H4 (cell line): Measurements from ENCODE around the gene LRRC8C. TPM values are rescaled to one million over a fixed set of nuclear protein-coding genes. Genes with fewer than 3 reads are reported as not detected.
"Not testable (repeated sequence)": the region's sequence is repeated elsewhere in the genome, so short reads cannot be mapped to it uniquely, and the experiment has no call there.

ENCODE experiments used
- DNase-seq: peaks from one replicate; pipeline ENCODE4 v3.0.0-alpha.2; 2015; ENCODE audit warnings: low spot score
- total RNA-seq: library from RNA; depleted of rRNA; stranded (reverse); fragments of >200 nt; shearing (Covaris generic); gene quantifications from 2 replicates; pipeline ENCODE4 v1.2.3, GENCODE V29; 2014

Gene LRRC8C
- total RNA-seq, 1 experiment from 2014 or later: 7.0 TPM

DNA sequence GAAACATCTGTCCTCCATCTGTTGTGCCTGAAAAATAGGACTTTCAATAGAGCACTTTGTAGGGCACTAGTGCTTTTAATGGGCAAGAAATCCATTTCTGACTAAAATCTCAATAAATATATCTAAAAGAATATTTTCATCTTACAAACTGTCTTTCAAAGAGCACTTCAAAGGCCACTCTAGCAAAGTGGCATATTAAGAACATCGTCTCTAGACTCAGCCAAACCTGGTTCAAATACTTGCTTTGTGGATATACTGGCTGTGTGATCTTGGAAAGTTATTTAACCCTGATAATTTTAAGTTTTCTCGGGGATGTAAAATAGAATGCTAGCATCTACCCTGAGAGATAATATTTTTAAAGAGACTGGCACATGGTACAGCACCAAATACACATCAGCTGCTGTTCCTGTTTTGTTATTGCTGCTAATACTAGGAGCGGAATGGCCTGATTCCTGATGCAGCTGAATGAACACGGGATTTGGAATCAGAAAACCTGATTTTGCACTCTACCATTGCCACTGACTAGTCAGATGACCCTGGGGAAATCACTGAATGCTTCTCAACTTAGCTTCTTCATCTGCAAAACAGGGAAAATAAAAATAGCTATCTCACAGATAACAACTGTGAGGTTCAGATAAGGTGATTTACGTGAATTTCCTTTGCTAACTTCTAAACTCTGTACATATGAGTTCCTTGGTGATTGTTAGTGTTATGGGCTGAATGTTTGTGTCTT, 25.2 kb upstream of the LRRC8C start:
- no peak for DNase-seq

GRCh38 chr1:89608319-89608983, 24.5 kb upstream of the LRRC8C start:
- no peak for DNase-seq

- DNase-seq: no peak
Observed at GRCh38 chr1:89608984-89609725, 23.8 kb upstream of the LRRC8C start.

DNA sequence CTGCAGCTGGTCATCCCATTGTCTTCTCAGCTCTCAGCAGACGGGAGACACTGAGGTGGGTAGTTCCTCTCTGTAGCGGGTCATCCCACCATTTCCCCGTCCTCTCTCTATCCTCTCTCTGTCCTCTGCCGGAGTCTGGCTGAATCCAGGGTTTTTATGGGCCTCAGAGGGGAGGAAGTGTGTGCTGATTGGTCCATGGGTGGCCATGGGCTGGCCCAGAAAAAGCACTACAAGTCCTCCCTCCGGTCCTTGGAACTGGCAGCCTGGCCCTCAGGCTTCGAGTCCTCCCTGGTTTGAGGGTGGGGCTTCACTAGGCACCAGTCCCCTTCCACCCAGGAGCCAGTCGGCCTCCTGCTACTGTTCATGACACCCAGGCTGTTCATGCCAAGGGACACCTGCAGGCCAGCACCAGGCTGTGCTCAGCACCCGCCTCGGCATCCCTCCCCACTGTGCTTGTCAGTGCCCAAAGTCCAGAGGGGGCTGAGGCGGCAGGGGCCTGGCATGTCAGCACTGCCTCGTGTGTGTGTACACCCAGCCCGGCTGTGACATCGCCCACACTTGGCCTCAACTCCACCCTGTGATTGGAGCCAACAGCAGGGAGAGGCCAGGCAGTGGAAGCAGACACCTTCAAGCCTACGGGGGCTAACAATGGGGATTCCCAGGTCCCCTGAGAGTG, 23.0 kb upstream of the LRRC8C start:
- no peak for DNase-seq

DNA sequence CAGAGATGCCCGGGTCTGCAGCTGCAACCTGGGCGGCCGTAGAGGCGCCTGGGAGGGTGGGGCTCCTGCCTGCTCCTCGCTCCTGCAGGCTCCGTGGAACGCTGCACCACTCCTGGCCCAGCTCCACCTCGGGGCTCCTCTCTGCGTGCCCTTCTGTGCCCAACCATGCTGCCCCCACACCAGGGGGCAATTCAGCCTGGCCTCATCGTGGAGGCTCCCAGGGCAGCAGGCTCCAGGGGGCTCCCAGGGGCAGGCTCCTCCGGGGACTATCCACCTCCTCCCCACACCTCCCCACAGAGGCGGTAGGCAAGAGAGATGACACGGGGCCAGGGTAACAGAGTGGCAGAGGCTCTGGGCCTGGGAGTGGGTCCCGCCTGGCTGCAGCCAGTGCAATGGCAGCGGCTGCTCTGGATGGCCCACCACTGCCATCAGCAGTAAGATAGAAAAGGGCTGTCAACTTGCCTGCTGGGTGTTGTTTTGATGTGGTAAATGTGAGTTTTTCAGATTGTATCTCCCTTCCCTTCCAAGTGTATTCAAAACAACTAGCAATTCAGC, 22.4 kb upstream of the LRRC8C start:
- DNase-seq: no peak

DNA sequence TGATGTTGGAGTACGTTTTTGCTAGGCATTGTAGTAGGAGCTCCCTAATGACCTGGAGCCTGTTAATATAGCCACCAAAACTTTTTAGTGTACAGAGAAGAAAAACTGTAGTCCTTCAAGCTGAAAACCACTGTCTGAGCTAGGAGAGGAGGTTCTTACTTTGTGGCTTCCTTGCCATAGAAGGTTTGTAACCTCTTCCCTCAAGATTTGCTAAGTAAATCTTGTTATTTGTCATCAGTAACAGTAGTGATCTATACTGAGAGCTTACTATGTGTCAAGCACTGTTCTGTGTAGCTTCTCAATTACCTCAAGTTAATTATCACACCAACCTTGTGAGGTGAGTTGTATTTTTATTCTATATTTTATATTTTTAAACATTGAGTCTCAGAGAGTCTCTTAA, 21.2 kb upstream of the LRRC8C start:
- DNase-seq: no peak

DNA sequence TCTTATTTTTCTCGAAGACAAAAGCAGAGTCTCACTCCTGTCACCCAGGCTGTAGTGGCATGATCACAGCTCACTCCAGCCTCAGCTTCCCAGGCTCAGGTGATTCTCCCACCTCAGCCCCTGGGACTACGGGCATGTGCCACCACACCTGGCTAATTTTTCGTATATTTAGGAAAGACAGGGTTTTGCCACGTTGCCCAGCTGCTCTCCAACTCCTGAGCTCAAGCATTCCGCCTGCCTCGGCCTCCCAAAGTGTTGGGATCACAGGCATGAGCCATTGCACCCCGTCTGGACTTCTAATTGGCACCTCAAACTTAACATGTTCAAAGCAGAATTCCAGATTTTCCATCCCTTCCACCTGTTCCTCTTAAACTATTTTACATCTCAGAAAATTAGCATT, 19.0 kb upstream of the LRRC8C start:
- no peak for DNase-seq

DNA sequence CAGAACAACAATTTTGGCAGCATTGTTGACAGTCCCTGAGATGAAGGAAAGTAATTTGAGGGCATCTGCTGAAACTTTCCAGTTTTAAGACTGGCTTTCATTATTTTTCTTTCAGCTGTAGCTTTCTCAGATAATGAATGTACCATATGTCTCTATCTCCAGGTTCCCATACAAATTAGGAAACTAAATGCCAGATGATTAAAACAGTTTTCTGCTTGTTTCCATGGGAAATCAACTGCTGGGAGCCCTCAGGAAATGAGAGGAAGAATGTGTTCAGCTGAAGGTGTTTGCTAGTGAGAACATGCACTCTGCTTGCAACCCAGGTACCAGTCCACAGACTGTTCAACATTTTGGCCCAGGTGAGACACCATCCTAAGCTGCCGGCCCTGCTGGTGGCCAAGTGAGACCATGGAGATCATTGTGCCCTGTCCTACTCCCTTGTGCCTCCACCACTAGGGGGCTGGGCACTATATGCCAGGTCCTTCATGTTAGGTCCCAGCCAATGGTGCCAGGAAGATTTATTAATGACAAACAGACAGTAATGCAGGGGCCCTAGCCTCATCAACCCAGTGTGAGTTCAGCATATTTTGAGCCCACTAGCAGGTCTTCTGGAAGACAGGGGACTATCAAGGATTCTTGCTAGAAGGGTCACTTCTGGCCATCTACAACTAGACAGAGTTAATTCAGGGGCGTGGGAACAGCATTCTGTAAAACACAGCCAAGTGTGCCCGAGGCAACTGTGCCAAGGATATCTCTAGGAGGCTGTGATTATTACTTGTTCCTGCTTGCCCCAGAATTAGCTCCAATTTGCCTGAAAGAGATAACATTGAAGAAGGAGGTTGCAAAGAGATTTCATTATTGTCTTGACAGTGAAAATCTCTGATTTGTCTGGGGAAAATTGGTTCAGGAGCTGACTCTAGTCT, 17.0 kb upstream of the LRRC8C start:
- DNase-seq: peak; percentile 5

DNA sequence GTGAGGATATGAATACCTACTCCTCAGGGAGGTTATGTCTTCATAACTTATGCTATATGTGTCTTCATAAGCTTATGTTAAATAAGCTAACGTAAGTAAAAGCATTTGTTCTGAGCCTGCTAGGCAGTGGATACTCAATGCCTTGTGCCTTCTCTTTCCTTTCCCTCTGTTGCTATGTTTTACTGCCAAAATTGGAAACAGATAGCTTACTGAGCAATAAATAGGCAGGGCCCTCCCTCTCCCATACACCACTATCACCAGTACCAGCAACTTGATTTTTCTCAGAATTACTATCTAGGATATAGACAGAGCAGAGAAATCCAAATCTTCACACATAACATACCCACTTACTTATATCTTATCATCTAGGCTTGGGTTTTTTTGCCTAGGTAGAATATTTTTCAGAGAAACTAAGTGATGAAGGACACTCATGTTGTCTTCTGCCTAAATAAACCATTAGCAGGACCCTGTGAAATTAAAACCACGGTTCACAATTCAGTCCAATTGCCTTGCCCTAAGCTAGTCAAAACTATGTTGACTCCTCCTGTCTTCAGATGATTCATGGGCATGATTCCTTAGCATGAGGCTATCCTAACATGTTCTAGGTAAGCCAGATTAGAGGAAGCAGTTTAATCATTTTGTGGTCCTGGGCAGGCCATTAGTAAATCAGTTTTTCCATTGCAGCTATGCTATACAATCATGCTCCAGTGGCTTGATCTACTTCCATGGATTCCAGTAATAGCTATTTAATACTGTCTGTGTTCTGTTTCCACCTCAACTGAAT, 15.9 kb upstream of the LRRC8C start:
- no peak for DNase-seq

DNA sequence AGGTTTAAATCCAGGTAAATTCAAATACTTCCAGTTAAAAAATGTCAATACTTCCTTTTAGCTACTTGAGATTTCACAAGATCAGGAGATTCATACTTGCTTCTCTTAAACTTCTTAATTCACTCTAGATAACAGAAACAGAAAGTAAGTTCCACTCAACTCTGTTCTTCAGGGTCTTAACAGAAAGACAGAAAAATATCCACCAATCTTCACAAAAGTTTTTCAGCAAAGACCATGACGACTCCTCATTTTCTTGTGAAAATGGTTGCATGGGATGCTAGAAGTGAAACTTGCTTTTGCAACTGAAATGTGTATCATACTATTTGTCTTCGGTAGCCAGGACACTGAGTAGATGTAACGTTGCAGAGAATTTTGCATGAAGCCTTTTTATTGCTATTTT, 12.3 kb upstream of the LRRC8C start:
- no peak for DNase-seq

- DNase-seq: no peak
Observed at GRCh38 chr1:89622895-89623294, 10.0 kb upstream of the LRRC8C start.

DNA sequence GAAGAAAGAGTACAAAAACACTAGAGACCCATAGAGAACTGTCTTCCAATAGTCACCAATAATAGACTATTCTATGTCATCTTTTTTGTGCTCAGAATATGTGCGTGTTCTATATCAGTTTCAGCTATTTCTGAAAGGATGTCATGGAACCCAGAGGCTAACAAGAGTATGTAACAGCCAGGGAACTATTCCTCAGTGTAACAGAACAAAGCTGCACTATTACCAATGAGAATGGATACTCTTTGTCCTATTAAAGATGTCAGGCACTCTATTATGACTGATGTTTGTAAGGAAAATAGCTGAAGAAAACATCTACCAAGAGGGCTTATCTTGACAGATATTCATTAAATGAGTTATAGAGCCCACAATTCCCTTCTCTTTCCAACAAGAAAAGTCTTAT, 8.6 kb upstream of the LRRC8C start:
- no peak for DNase-seq

- no peak for DNase-seq
Observed at GRCh38 chr1:89624715-89625323, 8.1 kb upstream of the LRRC8C start.

DNA sequence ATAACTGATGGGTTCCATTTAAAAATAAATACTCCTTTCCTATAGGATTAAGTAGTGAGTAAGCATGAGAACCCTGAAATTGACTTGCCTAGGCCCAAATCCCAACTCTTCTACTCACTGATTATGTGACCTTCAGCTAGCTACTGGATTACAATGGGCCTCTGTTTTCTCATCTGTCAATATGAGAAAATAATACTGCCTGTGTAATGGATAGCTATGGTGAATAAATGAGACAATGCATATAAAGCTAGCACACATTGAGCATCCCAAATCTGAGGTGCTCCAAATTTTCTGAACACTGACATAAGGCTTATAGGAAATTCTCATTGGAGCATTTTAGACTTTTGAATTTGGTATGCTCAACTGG, 5.3 kb upstream of the LRRC8C start:
- DNase-seq: no peak

DNA sequence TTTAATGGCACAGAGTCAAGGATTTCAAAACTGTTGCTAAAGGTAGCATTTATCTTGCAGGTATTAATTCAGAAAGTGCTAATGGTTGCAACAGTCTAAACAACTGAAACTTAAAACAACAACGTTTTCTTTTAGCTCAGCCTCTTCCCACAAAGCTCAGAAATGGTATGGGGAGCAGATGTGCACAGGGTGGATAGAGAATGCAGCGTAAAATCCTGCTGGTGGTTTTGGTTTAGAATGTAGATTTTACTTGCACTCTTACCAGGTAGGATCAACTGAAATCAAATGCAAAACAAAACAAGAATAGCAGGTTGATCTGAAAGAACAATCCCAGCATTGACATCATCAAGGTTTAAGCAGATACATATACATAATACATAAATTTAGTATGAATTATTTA, 3.8 kb upstream of the LRRC8C start:
- no peak for DNase-seq

- not testable (repeated sequence) for DNase-seq
Observed at GRCh38 chr1:89629600-89629999, 3.3 kb upstream of the LRRC8C start.

- no peak for DNase-seq
Observed at GRCh38 chr1:89630048-89630447, 2.9 kb upstream of the LRRC8C start.

DNA sequence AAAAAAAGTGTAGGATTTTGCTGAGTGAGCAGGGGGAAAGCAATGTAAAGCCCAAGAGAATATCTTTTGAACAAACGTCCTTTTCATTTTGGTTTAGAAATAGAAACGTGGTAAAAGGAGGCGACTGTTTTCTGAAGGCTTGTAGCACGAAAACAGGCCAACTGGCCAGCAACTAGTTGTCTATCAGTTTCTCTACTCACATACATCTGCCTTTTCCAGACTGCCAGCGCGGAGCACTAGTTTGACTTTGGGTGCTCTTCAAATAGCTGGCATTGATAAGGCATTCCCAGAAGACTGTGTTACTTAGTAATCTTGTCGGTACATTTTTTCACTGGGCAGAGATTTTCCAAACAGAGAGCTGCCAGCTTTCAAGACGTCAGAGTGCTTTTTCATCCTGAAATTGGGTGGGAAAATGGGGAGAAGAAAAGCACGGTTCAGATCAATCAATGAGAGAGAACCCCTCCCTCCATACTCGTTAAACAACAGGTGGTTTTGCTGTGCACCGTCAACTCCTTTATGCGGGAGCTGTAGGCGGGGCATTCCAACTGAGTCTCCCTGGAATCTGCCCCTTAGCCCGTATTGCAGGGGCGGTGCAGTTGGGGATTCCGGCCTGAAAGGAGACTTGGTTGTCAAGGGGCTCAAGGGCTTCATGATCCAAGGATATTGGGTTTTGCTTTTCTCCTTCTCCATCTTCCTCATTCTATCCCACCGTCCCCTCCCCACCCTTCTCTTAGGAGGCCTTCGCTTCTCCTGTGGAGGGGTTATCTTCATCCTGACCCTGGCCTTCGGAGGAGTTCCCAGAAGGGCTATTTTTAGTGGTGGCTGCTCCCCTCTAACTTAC, 884 bp upstream of the LRRC8C start:
- DNase-seq: no peak
